AG10803 (cell line): ENCODE data around the gene GPR84.

Experiments used
- DNase-seq: peaks from one replicate; pipeline ENCODE4 v3.0.0; 2010; ENCODE audit warnings: low read depth
- H3K4me3 ChIP-seq: 2 replicates; pipeline ENCODE4 v1.5.1; 2011; ENCODE audit warnings: mild to moderate bottlenecking, low read length, control low read depth
- TF ChIP-seq, protein P1 (sequence below): conservative IDR thresholded peaks from 2 replicates; pipeline ENCODE4 v1.5.1; 2011; ENCODE audit warnings: mild to moderate bottlenecking, low read length, control low read depth, inconsistent platforms

GPR84 gene

GRCh38 chr12:54341378-54342300, 22.6 kb downstream of the GPR84 start:
- H3K4me3 ChIP-seq, result no peak overlapping the region
- TF ChIP-seq, protein P1, sequence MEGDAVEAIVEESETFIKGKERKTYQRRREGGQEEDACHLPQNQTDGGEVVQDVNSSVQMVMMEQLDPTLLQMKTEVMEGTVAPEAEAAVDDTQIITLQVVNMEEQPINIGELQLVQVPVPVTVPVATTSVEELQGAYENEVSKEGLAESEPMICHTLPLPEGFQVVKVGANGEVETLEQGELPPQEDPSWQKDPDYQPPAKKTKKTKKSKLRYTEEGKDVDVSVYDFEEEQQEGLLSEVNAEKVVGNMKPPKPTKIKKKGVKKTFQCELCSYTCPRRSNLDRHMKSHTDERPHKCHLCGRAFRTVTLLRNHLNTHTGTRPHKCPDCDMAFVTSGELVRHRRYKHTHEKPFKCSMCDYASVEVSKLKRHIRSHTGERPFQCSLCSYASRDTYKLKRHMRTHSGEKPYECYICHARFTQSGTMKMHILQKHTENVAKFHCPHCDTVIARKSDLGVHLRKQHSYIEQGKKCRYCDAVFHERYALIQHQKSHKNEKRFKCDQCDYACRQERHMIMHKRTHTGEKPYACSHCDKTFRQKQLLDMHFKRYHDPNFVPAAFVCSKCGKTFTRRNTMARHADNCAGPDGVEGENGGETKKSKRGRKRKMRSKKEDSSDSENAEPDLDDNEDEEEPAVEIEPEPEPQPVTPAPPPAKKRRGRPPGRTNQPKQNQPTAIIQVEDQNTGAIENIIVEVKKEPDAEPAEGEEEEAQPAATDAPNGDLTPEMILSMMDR, result no peak
- DNase-seq, result no peak

DNA sequence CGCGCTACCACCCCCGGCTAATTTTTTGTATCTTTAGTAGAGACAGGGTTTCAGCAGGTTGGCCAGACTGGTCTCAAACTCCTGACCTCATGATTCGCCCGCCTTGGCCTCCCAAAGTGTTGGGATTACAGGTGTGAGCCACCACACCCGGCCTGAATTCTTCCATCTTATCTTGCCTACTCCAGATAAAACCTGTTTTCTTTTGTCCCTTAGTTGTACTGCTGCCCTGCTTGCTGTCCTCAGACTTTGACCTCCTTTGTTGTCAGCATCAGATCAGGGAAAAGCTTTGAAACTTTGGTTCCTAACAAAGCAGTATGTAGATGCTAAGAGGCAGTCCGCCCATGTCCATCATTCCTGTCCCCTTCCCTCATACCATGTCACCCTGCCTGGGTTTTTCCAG, 23.4 kb downstream of the GPR84 start:
- TF ChIP-seq, protein P1, result no peak
- DNase-seq, result no peak
- H3K4me3 ChIP-seq, result no peak overlapping the region

- peak; percentile 73 for DNase-seq
- TF ChIP-seq, protein P1, result no peak
- no peak overlapping the region for H3K4me3 ChIP-seq
Observed at GRCh38 chr12:54338698-54339296, 25.5 kb downstream of the GPR84 start.

DNA sequence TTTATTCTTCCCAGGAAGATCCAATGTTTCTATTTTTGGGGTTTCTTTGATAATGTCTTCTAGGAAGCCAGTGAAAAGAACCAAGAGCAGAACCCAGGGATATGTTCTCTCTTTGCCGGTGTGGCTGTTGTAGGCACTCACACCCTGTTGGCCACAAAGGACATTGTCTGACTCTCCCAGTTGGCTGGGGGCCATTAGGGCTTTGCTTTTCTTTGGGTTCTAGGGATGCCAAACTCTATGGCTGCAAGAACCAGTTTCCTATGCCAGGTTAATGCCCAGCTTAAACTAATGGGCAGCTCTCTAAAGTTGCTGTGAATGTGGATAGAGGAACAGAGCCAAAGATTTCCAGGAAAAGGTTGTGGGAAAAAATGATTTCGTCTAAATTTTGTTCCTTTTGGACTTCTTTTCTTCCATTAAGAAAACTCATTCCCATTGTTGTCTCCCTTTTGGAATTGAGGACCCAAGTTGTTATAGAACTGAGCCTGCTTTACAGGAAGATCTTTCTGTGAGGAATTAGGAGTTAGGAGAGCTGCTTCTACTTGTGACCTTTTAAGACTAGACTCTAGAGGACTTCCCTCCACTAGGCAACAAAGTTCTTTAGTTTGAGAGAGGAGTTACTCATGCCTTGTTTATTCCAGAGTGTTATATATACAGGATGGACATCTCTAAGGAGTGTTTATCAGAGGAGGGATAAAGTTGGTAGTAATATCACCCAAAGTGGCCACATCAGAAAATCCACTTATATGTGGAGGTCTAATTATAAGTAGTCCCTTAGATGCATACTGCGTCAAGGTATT, 26.2 kb downstream of the GPR84 start:
- TF ChIP-seq, protein P1, result peak; percentile 17; the same call in 1 of the 2 replicates
- no peak for DNase-seq
- no peak overlapping the region for H3K4me3 ChIP-seq

DNA sequence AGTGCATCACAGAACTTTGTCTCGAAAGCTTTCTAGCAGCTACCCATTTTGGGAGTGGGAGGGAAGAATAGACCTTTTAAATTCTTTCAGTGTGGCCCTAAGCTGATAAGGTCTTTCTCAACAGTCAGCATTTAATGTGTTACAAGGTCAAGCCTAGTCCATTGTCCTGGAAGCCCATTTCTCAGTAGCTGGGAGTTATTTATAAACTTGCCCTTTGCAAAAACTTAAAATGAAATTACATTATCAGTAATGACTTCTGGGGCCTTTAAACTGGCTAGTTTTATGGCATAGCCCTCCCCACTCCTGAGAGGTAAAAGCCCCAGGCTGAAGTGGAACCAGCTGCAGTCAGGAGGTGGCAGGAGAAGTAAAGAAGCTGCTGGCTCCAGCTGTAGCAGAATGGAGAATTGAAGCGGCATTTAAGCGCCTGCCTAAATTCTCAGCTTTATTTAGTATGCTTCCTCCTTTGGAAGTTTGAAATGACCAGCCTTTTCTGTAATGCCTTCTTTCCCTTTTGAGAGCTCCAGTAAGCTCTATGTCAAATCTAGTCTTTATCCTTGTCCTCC, 26.9 kb downstream of the GPR84 start:
- DNase-seq, result no peak
- TF ChIP-seq, protein P1, result peak; percentile 29
- H3K4me3 ChIP-seq, result no peak overlapping the region

DNA sequence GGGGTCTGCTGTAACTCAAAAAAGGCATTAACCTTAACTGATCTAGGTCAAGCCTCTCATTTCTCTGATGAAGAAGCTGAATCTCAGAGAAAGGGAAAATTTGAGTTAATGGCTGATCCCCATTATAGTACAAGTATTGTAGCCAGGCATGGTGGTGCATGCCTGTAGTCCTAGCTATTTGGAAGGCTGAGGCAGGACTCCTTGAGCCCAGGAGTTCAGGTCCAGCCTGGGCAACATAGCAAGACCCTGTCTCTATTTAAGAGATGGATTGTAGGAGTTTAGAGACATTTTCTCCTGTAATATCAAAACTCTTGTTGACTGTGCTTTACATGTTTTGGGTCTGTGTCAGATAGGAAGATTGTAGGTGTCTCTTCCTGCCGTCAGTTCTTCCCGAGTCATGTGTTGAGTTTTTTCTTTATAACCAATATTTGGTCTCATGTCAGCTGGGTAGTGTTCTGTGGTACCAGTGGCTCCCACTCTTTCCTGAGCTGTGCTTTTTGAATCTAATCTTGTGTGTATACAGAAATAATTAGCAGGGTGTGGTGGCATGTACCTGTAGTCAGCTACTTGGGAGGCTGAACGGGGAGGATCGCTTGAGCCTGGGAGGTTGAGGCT, 30.8 kb downstream of the GPR84 start:
- H3K4me3 ChIP-seq, result no peak overlapping the region
- DNase-seq, result no peak
- TF ChIP-seq, protein P1, result no peak
